SK-N-MC (cell line): ENCODE measurements around the gene BSCL2.
A peak's percentile ranks its signal among the peaks of the same experiment; 100 is the strongest.

Source experiments
- EZH2 ChIP-seq: fragments of 200-600 bp; sonication (generic); IDR thresholded peaks from one replicate; pipeline ENCODE4 v1.6.1; 2017; ENCODE audit warnings: antibody characterized with exemption
- FOXP2 ChIP-seq: optimal IDR thresholded peaks from 2 replicates; pipeline ENCODE3; 2011; ENCODE audit warnings: mild to moderate bottlenecking, moderate library complexity; ENCODE audit not compliant: insufficient read depth; ENCODE audit errors: extremely low read length, control extremely low read depth
- POLR2AphosphoS5 ChIP-seq: IDR thresholded peaks from 2 replicates; pipeline ENCODE4 v1.6.1; 2012; ENCODE audit warnings: mild to moderate bottlenecking, low read depth, low read length, borderline replicate concordance

GRCh38 chr11:62667460-62667859, 39.8 kb downstream of the BSCL2 start:
- TF ChIP-seq EZH2 (no peak), POLR2AphosphoS5 (peak; percentile 46; the same call in 1 of the 2 replicates), FOXP2 (no peak)
